ENCODE results near the gene WDR46.
A peak's percentile ranks its signal among the peaks of the same experiment; 100 is the strongest.

The WDR46 gene, protein sequence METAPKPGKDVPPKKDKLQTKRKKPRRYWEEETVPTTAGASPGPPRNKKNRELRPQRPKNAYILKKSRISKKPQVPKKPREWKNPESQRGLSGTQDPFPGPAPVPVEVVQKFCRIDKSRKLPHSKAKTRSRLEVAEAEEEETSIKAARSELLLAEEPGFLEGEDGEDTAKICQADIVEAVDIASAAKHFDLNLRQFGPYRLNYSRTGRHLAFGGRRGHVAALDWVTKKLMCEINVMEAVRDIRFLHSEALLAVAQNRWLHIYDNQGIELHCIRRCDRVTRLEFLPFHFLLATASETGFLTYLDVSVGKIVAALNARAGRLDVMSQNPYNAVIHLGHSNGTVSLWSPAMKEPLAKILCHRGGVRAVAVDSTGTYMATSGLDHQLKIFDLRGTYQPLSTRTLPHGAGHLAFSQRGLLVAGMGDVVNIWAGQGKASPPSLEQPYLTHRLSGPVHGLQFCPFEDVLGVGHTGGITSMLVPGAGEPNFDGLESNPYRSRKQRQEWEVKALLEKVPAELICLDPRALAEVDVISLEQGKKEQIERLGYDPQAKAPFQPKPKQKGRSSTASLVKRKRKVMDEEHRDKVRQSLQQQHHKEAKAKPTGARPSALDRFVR

DNA sequence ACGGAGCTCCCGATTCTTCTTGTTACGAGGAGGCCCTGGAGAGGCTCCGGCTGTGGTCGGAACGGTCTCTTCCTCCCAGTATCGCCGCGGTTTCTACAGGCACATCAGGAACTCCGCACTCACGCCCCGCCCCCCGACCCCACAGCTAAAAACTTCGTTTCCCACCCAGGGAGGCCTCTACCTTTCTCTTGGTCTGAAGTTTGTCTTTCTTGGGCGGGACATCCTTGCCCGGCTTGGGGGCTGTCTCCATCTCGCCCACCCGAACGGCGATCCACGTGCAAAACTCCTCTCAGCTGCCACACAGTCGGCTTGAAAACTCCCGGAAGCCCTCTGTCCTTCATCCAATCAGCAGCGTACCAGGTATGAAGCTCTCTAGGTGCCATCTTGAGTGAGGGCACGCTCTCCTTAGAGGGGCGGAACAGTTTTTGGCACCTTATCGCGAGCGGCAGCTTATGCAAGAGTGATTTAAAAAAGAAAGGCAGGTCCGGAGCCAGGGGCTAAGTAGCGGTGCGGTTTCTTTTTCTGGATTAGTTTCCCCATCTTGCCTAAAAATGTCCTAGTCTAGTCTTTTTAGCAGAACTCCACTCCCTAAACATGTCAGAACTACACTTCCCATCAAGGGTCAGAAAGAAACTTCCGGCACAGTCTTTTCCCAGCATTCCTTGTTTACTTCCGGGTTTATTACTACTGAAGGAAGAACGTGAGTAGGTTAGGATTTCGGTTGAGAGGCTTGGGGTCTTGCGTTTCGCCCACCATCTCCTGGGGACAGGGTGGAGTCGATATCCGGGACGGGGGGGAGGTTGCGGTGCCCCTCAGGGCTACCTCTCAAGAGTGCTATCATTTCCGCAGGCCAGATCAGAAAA is at the start of gene WDR46, which contains the start of gene PFDN6:
TSS of gene WDR46 (minus strand) at position 319 of the 863 bp plus-strand sequence. CDS start at position 250, 69 bp downstream.
TSS of gene PFDN6 (plus strand) at position 681 of the 863 bp plus-strand sequence. CDS start 256 bp downstream, outside the sequence.
- DNase-seq (ENCODE audit: low read depth), result peak; percentile 75

DNA sequence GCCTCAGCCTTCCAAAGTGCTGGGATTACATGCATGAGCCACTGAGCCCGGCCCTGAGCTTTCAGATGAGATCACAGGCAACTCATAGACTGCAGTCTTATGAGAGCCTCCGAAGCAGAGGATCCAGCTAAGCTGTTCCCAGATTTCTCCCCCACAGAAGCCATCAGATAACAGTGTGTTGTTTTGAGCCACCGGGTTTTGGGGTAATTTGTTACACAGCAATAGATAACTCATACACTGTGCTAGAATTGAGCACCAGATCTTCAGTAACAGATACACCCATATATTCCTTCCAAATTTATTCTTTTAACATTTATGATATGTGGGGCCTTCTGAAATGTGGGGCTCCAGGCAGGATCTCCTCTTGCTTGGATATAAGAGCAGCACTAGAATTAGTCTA is 47.5 kb upstream of the WDR46 start:
- DNase-seq (ENCODE audit: low read depth), result no peak

DNA sequence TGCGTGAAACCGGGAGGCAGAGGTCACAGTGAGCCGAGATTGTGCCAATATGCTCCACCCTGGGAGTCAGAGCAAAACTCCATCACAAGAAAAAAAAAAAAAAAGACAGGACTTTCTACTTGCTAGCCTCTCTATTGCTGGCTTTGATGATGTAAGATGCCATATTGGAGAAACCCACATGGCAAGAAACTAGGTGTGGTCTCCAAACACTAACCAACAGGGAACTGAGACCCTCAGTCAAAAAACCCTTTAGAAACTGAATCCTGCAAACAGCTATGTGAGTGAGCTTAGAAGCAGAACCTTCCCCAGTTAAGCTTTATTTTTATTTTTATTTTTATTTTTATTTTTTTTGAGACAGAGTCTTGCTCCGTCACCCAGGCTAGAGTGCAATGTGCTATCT is 46.9 kb upstream of the WDR46 start:
- DNase-seq (ENCODE audit: low read depth), result no peak

DNA sequence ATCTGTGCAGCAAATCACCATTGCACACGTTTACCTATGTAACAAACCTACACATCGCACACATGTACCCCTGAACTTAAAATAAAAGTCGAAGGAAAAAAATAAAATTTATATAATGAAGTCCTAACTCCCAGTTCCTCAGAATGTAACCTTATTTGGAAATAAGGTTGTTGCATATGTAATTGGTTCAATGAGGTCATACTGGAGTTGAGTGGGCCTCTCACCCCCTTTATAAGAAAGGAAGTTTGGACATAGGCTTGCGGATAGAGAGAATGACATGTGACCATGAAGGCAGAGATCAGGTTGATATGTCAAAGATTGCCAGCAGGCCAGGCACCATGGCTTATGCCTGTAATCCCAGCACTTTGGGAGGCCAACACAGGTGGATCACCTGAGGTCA is 44.6 kb upstream of the WDR46 start:
- DNase-seq (ENCODE audit: low read depth), result no peak

DNA sequence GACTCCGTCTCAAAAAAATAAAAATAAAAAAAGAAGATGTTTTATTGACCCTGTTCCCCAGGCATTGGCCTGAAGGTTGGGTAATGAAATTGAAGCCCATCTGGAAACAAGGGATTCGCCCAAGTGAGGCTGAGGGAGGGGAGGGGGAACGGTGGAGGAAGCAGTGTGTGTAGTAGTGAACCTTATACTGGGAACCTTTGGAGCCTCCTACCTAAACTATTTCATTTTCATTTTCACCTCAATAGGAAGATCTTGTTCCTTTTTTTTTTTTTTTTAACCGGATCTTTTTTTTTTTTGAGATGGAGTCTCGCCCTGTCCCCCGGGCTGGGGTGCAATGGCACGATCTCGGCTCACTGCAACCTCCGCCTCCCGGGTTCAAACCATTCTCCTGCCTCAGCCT is 41.7 kb upstream of the WDR46 start:
- DNase-seq (ENCODE audit: low read depth), result no peak

DNA sequence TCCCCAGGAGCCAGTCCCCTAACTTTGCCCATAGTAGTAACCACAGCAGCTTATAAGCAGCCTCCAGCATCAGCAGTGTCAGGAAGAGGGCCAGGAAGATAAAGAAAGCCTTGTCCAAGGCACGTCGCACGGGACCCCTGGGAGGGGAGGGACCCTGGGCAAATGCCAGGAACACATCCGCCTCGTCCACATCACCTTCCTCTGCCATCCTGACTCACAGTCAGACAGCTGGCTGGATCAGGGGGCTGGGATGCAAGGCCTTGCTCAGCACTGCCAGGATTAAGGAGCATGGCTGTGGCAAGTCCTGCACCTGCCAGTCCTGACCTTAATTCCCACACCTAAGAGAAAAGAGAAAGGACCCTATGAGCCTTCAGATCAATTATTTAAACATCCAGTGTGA is 40.0 kb upstream of the WDR46 start:
- DNase-seq (ENCODE audit: low read depth), result no peak

DNA sequence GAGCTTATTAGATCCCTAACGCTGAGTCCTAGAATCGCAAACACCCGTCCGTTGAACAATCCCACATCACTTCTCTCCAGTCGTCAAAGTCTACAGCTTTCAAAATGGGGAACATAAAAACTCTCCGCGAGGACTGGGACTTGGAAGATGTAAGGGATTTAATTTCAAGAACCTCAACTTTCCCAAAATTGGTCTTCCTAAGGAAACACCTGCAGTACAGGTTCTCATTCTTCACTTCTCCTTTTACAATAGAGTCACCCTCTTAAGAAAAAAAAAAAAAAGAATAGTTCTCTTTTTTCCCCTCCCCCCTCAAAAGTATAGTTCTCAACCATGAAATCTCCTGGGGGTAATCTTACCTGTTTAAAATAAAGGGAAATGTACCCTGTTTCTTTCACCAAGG is 35.1 kb upstream of the WDR46 start:
- no peak for DNase-seq (ENCODE audit: low read depth)

DNA sequence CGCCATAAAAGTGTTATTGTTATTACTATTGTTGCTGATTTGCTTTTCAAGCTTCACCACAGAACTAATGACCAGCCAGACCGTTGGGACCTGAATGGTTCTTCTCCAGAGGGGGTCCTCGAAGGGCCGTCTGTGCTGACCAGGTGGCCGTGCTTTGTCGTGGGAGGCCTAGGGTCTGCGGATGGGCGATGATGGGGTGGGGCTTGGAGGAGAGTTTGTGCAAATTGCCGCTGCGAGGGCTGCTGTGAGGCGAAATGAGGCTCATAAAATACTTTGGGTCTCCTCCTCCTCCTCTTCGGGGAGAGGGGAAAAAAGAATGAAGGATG is 34.5 kb upstream of the WDR46 start:
- no peak for DNase-seq (ENCODE audit: low read depth)

DNA sequence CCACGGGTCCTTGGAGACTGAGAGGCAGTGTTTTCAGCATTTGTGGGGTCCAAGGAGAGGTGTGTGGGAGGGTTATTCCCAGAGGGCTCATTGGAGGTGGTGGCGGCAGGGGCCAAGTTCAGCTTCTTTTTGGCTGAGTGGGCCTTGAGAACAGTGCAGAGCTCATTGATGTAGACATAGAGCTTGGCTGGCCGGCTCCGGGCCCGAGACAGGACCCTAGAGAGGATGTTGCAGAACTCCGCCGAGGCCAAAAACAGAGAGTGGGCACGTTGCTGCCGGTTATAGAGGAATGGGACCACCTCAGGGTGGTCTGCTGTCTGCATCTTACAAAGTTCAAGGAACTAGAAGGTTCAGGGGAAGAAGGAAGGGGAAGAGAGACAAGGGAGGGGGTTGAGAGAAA is 32.2 kb upstream of the WDR46 start:
- no peak for DNase-seq (ENCODE audit: low read depth)

DNA sequence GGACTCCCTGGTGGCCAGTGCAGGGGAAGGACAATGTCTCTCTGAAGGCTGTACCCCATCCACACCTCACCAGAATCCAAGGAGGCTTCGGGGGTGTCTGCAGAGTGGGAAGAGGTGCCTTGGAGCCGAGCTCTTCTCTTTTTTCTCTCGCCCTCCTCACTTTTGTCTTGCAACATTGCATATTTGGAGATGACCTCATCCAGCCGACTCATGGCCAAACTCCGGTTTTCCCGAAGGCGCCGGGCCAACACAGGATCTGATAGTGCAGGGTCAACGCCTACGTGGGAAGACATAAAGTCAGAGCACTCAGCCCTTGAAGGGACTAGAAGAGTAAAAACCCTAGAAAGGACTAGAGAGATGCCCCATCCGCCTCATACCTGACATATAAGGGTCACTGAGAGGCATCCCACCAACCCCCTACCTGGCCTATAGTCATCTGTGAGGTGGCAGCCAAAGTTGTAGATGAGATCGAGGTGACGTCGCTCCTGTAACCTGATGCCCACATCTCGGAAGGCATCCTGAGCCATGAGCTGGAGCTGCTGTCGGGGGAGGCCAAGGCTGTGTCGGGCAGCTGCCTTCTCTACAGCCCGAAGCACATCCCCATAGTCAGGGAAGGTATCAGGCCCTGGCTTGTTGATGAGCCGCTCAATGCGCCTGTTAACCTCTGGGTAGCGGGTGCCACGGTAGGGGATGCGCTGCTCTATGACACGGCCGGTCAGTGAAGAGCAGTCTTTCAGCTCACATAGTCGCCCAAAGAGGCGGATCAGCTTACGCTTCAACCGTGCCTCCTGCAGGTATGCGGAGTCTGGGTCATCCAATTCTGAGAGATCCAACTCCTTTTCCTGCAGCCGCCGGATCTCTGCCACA is 31.5 kb upstream of the WDR46 start:
- no peak for DNase-seq (ENCODE audit: low read depth)

DNA sequence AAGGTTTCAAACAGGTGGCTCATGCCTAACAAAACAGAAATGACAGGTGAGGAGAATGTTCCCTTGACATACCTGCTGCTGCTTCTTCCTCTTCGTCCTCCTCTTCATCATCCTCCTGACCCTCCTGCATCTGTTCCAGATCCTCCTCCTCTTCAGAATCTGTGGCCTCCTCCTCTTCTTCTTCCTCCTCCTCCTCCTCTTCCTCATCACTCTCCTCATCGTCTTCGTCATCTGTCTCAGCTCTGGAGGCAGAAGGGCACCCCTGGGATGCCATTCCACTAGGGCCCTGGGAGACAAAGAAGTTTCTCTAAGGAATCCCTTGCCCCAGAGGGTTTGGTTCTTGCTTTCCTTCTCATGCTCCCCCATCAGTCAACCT is 30.9 kb upstream of the WDR46 start:
- no peak for DNase-seq (ENCODE audit: low read depth)

DNA sequence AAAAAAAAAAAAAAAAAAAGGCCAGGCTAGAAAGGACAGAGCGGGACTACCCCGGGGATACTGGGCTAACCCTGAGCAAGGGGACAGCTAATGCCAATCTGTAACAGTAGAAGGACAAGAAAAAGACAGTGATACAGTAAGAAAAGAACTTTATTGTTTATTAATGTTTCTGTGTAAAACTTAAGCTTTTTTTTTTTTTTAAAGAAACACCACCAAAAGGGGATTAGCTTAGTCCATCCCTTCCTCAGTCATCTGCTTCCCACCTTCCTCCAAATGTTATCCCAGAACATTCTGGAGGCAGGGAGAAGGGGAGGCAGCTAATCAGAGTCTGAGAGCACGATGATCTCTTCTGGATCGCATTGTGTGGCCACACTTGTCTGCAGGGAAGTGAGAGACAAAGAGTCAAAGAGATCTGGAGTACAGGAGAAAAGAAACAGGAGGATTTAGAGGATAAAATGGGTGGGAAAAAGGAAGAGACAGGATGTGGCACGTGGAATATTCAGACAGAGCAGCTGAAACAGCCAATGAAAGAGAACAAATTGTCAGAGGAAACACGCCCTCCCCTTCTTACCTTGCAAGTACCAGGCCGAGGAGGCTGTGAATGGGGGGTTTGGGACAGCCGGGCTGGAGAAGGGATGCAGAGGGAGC is 29.5 kb upstream of the WDR46 start:
- no peak for DNase-seq (ENCODE audit: low read depth)

DNA sequence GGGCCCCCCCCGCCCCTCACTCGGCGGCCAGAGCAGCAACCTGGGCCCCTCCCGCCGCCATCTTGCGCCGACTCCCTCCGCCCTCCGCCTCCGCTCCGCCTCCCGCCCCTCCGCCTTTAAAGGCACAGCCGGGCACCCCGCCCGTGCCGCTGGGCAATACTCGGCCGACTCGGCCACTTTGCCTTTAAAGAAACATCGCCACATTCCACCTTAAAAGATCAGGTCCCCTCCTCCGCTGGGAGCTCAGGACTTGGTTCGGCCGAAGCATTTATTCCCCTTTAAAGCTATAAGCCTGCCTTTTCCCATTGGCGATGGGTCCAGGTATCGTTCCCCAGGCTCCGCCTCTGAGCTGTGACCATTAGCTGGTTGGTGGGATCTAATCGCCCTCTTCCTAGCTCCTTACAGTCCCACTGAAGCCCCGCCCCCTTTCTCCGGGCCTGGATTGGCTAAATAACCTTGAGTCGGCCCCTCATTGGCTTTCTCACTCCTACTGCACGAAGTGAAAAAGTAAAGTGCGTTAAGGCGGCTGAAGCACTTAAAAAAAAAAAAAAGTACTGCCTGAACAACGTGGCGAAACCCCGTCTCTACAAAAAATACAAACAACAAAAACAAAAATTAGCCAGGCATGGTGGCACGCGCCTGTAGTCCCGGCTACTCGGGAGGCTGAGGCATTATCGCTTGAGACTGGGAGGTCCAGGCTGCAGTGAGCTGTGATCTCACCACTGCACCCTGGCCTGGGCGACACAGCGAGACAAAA is 28.8 kb upstream of the WDR46 start, which contains the start of gene ZBTB22:
TSS of gene ZBTB22 (minus strand) at position 76 of the 757 bp plus-strand sequence. CDS start 828 bp downstream, outside the sequence.
- DNase-seq (ENCODE audit: low read depth), result peak; percentile 96

DNA sequence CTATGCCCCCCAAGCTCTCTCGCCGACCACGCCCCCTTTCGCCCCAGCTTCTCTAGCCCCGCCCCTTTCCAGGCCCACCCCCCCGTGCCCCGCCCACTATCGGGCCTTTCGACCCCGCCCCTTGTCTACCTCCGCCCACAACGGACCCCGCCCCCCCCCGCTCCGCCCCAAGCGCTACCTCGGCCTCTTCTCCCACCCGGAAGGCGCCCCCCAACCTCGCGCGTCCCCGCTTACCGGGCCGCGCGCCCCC is 28.3 kb upstream of the WDR46 start:
- DNase-seq (ENCODE audit: low read depth), result no peak

DNA sequence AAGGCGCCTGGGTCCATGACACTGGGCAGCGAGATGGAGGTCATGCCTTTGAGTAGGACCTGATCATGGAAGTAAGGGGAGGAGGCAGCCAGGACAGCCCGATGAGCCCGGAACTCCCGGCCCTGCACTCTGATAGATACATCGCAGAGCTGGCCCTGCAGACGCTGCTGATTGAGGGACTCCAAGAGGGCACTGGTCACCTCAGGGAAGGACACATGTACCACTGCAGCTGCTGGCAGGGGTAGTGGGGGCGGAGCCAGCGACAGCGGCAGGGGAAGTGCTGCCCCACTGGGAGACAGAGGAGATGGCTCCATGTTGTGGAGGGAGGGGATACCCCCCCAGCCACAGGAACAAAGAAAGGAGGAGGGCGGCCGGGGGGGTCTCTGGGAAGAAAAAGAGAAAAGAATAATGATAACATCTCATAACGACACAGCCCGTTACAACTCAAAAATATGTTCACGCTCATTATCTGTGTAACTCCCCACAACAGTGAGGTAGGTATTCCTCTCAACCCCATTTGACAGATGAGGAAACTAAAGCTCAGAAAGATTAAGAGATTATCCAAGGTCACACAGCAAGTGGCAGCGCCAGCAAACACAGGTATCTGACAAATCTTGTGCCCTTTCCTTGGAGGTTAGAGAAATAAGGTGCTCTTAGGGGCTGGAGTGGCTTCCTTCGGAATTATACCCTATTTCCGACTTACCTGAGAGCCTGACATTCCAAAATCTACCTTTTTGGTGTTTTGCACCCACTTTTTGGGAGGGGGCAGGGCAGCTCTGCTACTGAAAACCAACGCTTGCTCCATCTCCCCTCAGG is 27.8 kb upstream of the WDR46 start:
- no peak for DNase-seq (ENCODE audit: low read depth)

DNA sequence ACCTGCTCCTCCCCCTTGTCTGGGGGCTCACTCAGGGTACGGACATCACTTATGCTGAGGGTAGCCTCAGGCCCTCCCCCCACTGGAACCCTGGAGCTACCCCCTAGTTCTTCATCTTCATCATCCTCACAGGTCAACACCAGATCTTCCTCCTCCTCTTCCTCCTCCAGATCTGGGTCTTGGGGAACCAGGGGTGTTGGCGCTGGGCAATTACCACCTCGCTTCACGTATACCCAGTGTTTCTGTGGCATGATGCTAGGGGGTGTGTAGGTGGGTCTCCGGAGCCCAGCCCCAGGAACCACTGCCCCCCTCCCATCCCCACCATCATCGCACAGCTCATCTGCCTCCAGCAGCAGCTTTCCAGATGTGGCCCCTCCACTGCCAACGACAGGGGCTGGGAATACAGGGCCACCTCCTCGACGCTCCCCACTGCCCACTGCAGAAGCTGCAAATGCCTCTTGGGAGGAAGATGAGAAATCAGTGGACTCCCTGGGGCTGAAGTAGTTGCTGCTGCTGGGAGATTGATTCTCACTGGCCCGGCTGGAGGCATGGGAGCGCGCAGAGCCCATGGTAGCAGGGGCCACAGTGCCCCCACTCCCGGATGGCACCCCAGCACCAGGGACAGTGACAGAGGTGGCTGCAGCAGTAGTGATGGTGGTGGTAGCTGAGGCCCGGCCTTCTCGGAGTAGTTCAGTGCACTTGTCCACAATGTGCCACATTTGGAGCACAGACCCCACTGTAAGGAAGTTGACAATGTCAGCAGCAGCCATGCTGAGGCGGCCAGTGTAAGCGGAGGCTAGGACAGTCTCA is 27.0 kb upstream of the WDR46 start:
- DNase-seq (ENCODE audit: low read depth), result no peak

DNA sequence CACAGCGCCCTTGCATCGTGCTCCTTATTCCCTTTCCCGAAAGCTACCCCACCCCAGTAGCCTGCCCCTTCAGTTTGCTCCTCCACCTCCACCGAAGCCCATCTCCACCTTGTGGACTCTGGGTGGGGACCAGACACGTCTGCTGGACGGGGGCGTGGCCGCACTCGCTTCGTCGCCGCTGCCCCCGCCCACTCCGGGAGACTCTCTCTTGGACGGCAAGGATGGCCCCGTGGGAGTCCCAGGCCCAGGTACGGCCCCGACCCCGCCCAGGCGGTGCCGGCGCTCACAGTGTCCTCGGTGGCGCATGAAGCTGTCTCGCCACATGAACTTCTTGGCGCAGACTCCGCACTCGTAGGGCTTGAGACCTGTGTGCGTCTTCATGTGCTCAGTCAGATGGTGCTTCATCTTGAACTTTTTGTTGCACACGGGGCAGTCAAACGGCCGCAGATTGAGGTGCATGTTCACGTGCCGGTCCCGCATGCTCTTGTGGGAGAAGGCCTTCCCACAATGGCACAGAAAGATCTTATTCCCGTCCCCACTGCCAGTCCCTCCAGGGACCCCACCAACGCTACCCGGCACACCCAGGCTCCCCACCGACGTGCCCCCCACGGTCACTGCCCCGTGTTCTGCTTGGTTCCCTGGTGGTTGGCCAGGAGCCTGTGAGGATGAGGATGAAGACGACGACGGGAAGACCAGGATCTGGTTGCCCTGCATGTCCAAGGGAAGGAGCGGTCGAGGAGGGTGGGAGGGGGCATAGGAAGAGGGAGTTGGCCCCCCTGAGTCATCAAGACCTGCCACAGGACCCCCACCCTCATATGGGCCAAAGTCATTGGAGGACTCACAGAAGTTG is 26.1 kb upstream of the WDR46 start:
- DNase-seq (ENCODE audit: low read depth), result no peak

DNA sequence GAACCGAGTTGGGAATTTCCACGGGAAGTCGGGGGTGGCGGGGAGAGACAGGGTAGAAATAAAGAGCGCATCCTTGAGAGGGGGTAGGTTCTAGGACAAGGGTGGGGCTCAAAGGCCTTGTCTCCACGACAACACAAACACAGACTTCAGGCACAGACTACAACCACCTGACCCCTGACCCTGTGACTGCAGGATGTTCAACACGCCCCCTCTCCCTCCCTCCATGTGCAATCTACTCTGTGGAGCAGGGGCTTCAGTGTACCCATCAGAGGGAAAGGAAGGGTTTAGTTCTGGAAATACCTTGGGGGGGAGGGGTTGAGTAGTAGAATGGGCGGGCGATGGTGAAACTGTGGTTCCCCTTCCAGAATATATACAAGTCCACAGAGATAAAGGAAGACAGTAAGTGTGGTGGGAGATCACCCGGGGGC is 25.5 kb upstream of the WDR46 start:
- DNase-seq (ENCODE audit: low read depth), result no peak
